Activated CD8-positive, alpha-beta T cell treated with anti-CD3 and anti-CD28 coated beads, Interleukin-2, amount 10 ng/mL, durations not matched to agents 7 days and 5 days (primary cell): ENCODE measurements around the gene SAA1. TPM values are rescaled to one million over a fixed set of nuclear protein-coding genes. Genes with fewer than 3 reads are reported as not detected.
"Not testable (repeated sequence)": the region's sequence is repeated elsewhere in the genome, so short reads cannot be mapped to it uniquely, and the experiment has no call there.

Experiments
- ATAC-seq: fragments of 150-1000 bp; cut with Tn5 transposase; one replicate; pipeline ENCODE4 v1.10.0; 2021; ENCODE audit warnings: moderate library complexity
- CTCF ChIA-PET: fragments of 350-600 bp; sonication (Branson Sonifier 250); formaldehyde crosslinking; loops from one replicate; lab custom pipeline; 2021; ENCODE audit warnings: antibody characterized with exemption; lab: Charles Lee
- POLR2A ChIA-PET: fragments of 350-600 bp; sonication (Branson Sonifier 250); formaldehyde crosslinking; loops from one replicate; lab custom pipeline; 2021; ENCODE audit warnings: antibody characterized with exemption; lab: Charles Lee
- DNase-seq: peaks from one replicate; pipeline ENCODE4 v3.0.0-alpha.2; 2020
- H3K27ac Mint-ChIP-seq: one replicate; pipeline ENCODE4 v1.8.0; 2021; ENCODE audit warnings: mild to moderate bottlenecking, mixed read lengths
- H3K27me3 Mint-ChIP-seq: one replicate; pipeline ENCODE4 v1.8.0; 2021; ENCODE audit warnings: low read depth, mixed read lengths
- H3K36me3 Mint-ChIP-seq: one replicate; pipeline ENCODE4 v1.8.0; 2021; ENCODE audit warnings: low read depth, mixed read lengths
- H3K4me1 Mint-ChIP-seq: one replicate; pipeline ENCODE4 v1.8.0; 2021; ENCODE audit warnings: low read depth, mixed read lengths
- H3K4me3 Mint-ChIP-seq: one replicate; pipeline ENCODE4 v1.8.0; 2021; ENCODE audit warnings: mild to moderate bottlenecking, mixed read lengths
- H3K9me3 Mint-ChIP-seq: one replicate; pipeline ENCODE4 v1.8.0; 2022; ENCODE audit warnings: mixed read lengths; ENCODE audit not compliant: insufficient read depth
- total RNA-seq, 2 experiments: library from RNA; stranded (reverse); gene quantifications; one replicate each; pipeline ENCODE4 v1.2.3, GENCODE V29; 2021

The SAA1 gene
- total RNA-seq, 2 experiments from 2014 or later, result not detected

GRCh38 chr11:18239655-18240054 lies 26.4 kb upstream of the SAA1 start:
- Mint-ChIP-seq H3K4me3 (no peak overlapping the region), H3K27ac (no peak overlapping the region), H3K4me1 (peaks cover 9% of the 10 kb centered on the region), H3K27me3 (peaks cover 45% of the 10 kb centered on the region), H3K36me3 (no peaks in the 10 kb centered on the region), H3K9me3 (no peaks in the 10 kb centered on the region)
- POLR2A ChIA-PET, result interaction anchor here (0.6 kb wide), 1 partner anchor 23 kb away, joined by 3 read pairs; no protein-coding TSS in a partner anchor
- ATAC-seq, result no peak
- DNase-seq, result no peak
- CTCF ChIA-PET, result no interaction called here

GRCh38 chr11:18243783-18244362 lies 22.2 kb upstream of the SAA1 start:
- peak overlapping the region; percentile 5 for H3K27ac Mint-ChIP-seq
- POLR2A ChIA-PET, result interaction anchor here (0.8 to 3.6 kb wide), 6 partner anchors 77 to 164 kb away, joined by 3 to 27 read pairs (median 6); partner anchors contain the start of genes GTF2H1 and LDHA
- H3K4me3 Mint-ChIP-seq, result no peak overlapping the region
- peaks cover 37% of the 10 kb centered on the region for H3K4me1 Mint-ChIP-seq
- CTCF ChIA-PET, result interaction anchor here (0.5 to 2.5 kb wide), 79 partner anchors 9 to 565 kb away, joined by 3 to 40 read pairs (median 5); partner anchors contain the start of genes GTF2H1, HPS5, LDHA and SPTY2D1
- ATAC-seq (peak; percentile 45), DNase-seq (peak; percentile 83)
- H3K9me3 Mint-ChIP-seq, result no peaks in the 10 kb centered on the region
- peaks cover 19% of the 10 kb centered on the region for H3K27me3 Mint-ChIP-seq
- no peaks in the 10 kb centered on the region for H3K36me3 Mint-ChIP-seq

GRCh38 chr11:18245396-18245795 lies 20.7 kb upstream of the SAA1 start:
- no peak overlapping the region for H3K27ac Mint-ChIP-seq
- H3K9me3 Mint-ChIP-seq, result no peaks in the 10 kb centered on the region
- no peak overlapping the region for H3K4me3 Mint-ChIP-seq
- peaks cover 37% of the 10 kb centered on the region for H3K4me1 Mint-ChIP-seq
- ATAC-seq, result no peak
- ChIA-PET POLR2A (interaction anchor here (1.3 to 3.6 kb wide), 2 partner anchors 76 to 150 kb away, joined by 3 to 27 read pairs; partner anchors contain the start of genes HPS5 and LDHA), CTCF (interaction anchor here (1.0 to 2.5 kb wide), 4 partner anchors 52 to 281 kb away, joined by 3 to 18 read pairs (median 10); partner anchors contain the start of gene TSG101)
- peak; percentile 9 for DNase-seq
- peaks cover 12% of the 10 kb centered on the region for H3K27me3 Mint-ChIP-seq
- H3K36me3 Mint-ChIP-seq, result no peaks in the 10 kb centered on the region

GRCh38 chr11:18246379-18247190 lies 19.5 kb upstream of the SAA1 start:
- DNase-seq, result peak; percentile 48
- H3K36me3 Mint-ChIP-seq, H3K27me3 Mint-ChIP-seq, H3K9me3 Mint-ChIP-seq, CTCF ChIA-PET: not testable (repeated sequence)
- ATAC-seq, result peak; percentile 68
- H3K4me1 Mint-ChIP-seq, result peaks cover 37% of the 10 kb centered on the region
- H3K4me3 Mint-ChIP-seq, result peak overlapping the region; percentile 65
- peak overlapping the region; percentile 86 for H3K27ac Mint-ChIP-seq
- POLR2A ChIA-PET, result interaction anchor here (0.9 to 3.6 kb wide), 3 partner anchors 75 to 149 kb away, joined by 3 to 27 read pairs (median 6); partner anchors contain the start of genes HPS5 and LDHA

GRCh38 chr11:18247191-18247581 lies 18.9 kb upstream of the SAA1 start:
- DNase-seq, ATAC-seq, H3K27me3 Mint-ChIP-seq, H3K36me3 Mint-ChIP-seq, H3K9me3 Mint-ChIP-seq, CTCF ChIA-PET, H3K4me3 Mint-ChIP-seq: not testable (repeated sequence)
- POLR2A ChIA-PET, result interaction anchor here (0.9 kb wide), 1 partner anchor 74 kb away, joined by 3 read pairs; the partner anchor contains the start of gene HPS5
- peak overlapping the region; percentile 86 for H3K27ac Mint-ChIP-seq
- peaks cover 37% of the 10 kb centered on the region for H3K4me1 Mint-ChIP-seq

- Mint-ChIP-seq H3K4me3 (no peak within 1 kb of the TSS), H3K36me3 (no peaks in the 10 kb centered on the region), H3K9me3 (no peaks in the 10 kb centered on the region), H3K27ac (no peak within 1 kb of the TSS), H3K27me3 (peaks cover 4% of the 10 kb centered on the region), H3K4me1 (peaks cover 37% of the 10 kb centered on the region)
- DNase-seq (peak; percentile 13), ATAC-seq (no peak)
- ChIA-PET POLR2A (no interaction called here), CTCF (interaction anchor here (0.6 kb wide), 1 partner anchor 279 kb away, joined by 4 read pairs; no protein-coding TSS in a partner anchor)
Measured at GRCh38 chr11:18248561-18248960, 17.5 kb upstream of the SAA1 start, which contains the start of gene SAA2. Gene SAA2 (minus strand): TSS chr11:18248668. CDS start chr11:18248011, 657 bp downstream.

- H3K36me3 Mint-ChIP-seq, result no peaks in the 10 kb centered on the region
- no peak overlapping the region for H3K27ac Mint-ChIP-seq
- ChIA-PET POLR2A (no interaction called here), CTCF (interaction anchor here (0.6 to 1.5 kb wide), 2 partner anchors 10 to 138 kb away, joined by 3 read pairs; no protein-coding TSS in a partner anchor)
- peaks cover 14% of the 10 kb centered on the region for H3K27me3 Mint-ChIP-seq
- no peak overlapping the region for H3K4me3 Mint-ChIP-seq
- peaks cover 2% of the 10 kb centered on the region for H3K4me1 Mint-ChIP-seq
- no peaks in the 10 kb centered on the region for H3K9me3 Mint-ChIP-seq
- no peak for DNase-seq
- no peak for ATAC-seq
Measured at GRCh38 chr11:18253233-18253632, 12.8 kb upstream of the SAA1 start.

- H3K4me3 Mint-ChIP-seq, result no peak overlapping the region
- ATAC-seq, result no peak
- H3K9me3 Mint-ChIP-seq, result no peaks in the 10 kb centered on the region
- H3K27me3 Mint-ChIP-seq, result peaks cover 14% of the 10 kb centered on the region
- POLR2A ChIA-PET, result no interaction called here
- DNase-seq, result peak; percentile 17
- CTCF ChIA-PET, result interaction anchor here (1.5 kb wide), 1 partner anchor 139 kb away, joined by 3 read pairs; no protein-coding TSS in a partner anchor
- no peaks in the 10 kb centered on the region for H3K36me3 Mint-ChIP-seq
- H3K4me1 Mint-ChIP-seq, result no peaks in the 10 kb centered on the region
- H3K27ac Mint-ChIP-seq, result no peak overlapping the region
Measured at GRCh38 chr11:18253778-18254338, 12.2 kb upstream of the SAA1 start.

- Mint-ChIP-seq H3K36me3 (no peaks in the 10 kb centered on the region), H3K27me3 (peaks cover 13% of the 10 kb centered on the region), H3K9me3 (no peaks in the 10 kb centered on the region), H3K27ac (no peak overlapping the region), H3K4me1 (no peaks in the 10 kb centered on the region), H3K4me3 (no peak overlapping the region)
- ChIA-PET POLR2A (no interaction called here), CTCF (no interaction called here)
- ATAC-seq (no peak), DNase-seq (no peak)
Measured at GRCh38 chr11:18254781-18255361, 11.2 kb upstream of the SAA1 start.

GRCh38 chr11:18259259-18259658 lies 6.8 kb upstream of the SAA1 start:
- Mint-ChIP-seq H3K36me3 (no peaks in the 10 kb centered on the region), H3K27me3 (peaks cover 14% of the 10 kb centered on the region), H3K4me3 (no peak overlapping the region), H3K9me3 (no peaks in the 10 kb centered on the region), H3K27ac (no peak overlapping the region), H3K4me1 (peaks cover 2% of the 10 kb centered on the region)
- ATAC-seq (no peak), DNase-seq (no peak)
- ChIA-PET CTCF (interaction anchor here (1.4 kb wide), 1 partner anchor 15 kb away, joined by 7 read pairs; no protein-coding TSS in a partner anchor), POLR2A (no interaction called here)

- no peak overlapping the region for H3K4me3 Mint-ChIP-seq
- ATAC-seq, result no peak
Measured at GRCh38 chr11:18261721-18262120, 4.3 kb upstream of the SAA1 start.

More at GRCh38 chr11:18261721-18262120, 4.3 kb upstream of the SAA1 start:
- CTCF ChIA-PET, result no interaction called here
- H3K4me1 Mint-ChIP-seq, result peaks cover 14% of the 10 kb centered on the region
- POLR2A ChIA-PET, result no interaction called here
- no peak overlapping the region for H3K27ac Mint-ChIP-seq
- H3K27me3 Mint-ChIP-seq, result peaks cover 8% of the 10 kb centered on the region
- no peaks in the 10 kb centered on the region for H3K36me3 Mint-ChIP-seq
- no peak for DNase-seq
- H3K9me3 Mint-ChIP-seq, result no peaks in the 10 kb centered on the region
